ENCODE measurements around the gene ELOF1. TPM values are rescaled to one million over a fixed set of nuclear protein-coding genes. Genes with fewer than 3 reads are reported as not detected.
A peak's percentile ranks its signal among the peaks of the same experiment; 100 is the strongest.

The ELOF1 gene
- total and polyA plus RNA-seq, 2 experiments from 2014 or later, result 45.3 to 98.6 TPM

GRCh38 chr19:11586331-11586730 lies 27.3 kb upstream of the ELOF1 start:
- Histone ChIP-seq H3K4me3 (no peak overlapping the region), H3K27me3 (no peaks in the 10 kb centered on the region), H3K27ac (no peak overlapping the region), H3K36me3 (no peaks in the 10 kb centered on the region), H3K4me1 (ENCODE audit: low read depth) (no peaks in the 10 kb centered on the region), H3K9me3 (ENCODE audit: low read depth) (no peaks in the 10 kb centered on the region)
- TF ChIP-seq CTCF (IDR thresholded peaks at IDR 0.05; ENCODE audit: low read depth, low read length), result no peak
- no peak for DNase-seq (ENCODE audit: low read depth in 1 of 2, low spot score in 1 of 2)

GRCh38 chr19:11581740-11582139 lies 22.7 kb upstream of the ELOF1 start:
- Histone ChIP-seq H3K27me3 (peaks cover 8% of the 10 kb centered on the region), H3K4me1 (ENCODE audit: low read depth) (no peaks in the 10 kb centered on the region), H3K27ac (no peak overlapping the region), H3K36me3 (no peaks in the 10 kb centered on the region), H3K9me3 (ENCODE audit: low read depth) (no peaks in the 10 kb centered on the region), H3K4me3 (no peak overlapping the region)
- DNase-seq (ENCODE audit: low read depth in 1 of 2, low spot score in 1 of 2), result peak in 1 of 2 donors; percentile 36
- no peak for TF ChIP-seq CTCF (IDR thresholded peaks at IDR 0.05; ENCODE audit: low read depth, low read length)

GRCh38 chr19:11580116-11580515 lies 21.1 kb upstream of the ELOF1 start:
- no peaks in the 10 kb centered on the region for H3K4me1 ChIP-seq (ENCODE audit: low read depth)
- TF ChIP-seq CTCF (IDR thresholded peaks at IDR 0.05; ENCODE audit: low read depth, low read length), result no peak
- no peak overlapping the region for H3K4me3 ChIP-seq
- DNase-seq (ENCODE audit: low read depth in 1 of 2, low spot score in 1 of 2), result no peak
- H3K27me3 ChIP-seq, result peaks cover 8% of the 10 kb centered on the region
- no peaks in the 10 kb centered on the region for H3K36me3 ChIP-seq
- no peaks in the 10 kb centered on the region for H3K9me3 ChIP-seq (ENCODE audit: low read depth)
- H3K27ac ChIP-seq, result no peak overlapping the region

- H3K4me3 ChIP-seq, result no peak overlapping the region
- peaks cover 8% of the 10 kb centered on the region for H3K27me3 ChIP-seq
- H3K27ac ChIP-seq, result no peak overlapping the region
- no peak for TF ChIP-seq CTCF (IDR thresholded peaks at IDR 0.05; ENCODE audit: low read depth, low read length)
- no peaks in the 10 kb centered on the region for H3K4me1 ChIP-seq (ENCODE audit: low read depth)
- DNase-seq (ENCODE audit: low read depth in 1 of 2, low spot score in 1 of 2), result peak; percentile 20 to 33
- no peaks in the 10 kb centered on the region for H3K9me3 ChIP-seq (ENCODE audit: low read depth)
- H3K36me3 ChIP-seq, result no peaks in the 10 kb centered on the region
Observed at GRCh38 chr19:11578258-11579142, 19.5 kb upstream of the ELOF1 start.

GRCh38 chr19:11577451-11578257 lies 18.6 kb upstream of the ELOF1 start, which contains the start of gene ACP5:
ACP5 (minus strand) TSS chr19:11577645; CDS start chr19:11577317, 328 bp downstream.
- Histone ChIP-seq H3K9me3 (ENCODE audit: low read depth) (no peaks in the 10 kb centered on the region), H3K36me3 (no peaks in the 10 kb centered on the region), H3K4me3 (no peak within 1 kb of the TSS), H3K4me1 (ENCODE audit: low read depth) (no peaks in the 10 kb centered on the region), H3K27me3 (peaks cover 8% of the 10 kb centered on the region), H3K27ac (no peak within 1 kb of the TSS)
- no peak for DNase-seq (ENCODE audit: low read depth in 1 of 2, low spot score in 1 of 2)
- TF ChIP-seq CTCF (IDR thresholded peaks at IDR 0.05; ENCODE audit: low read depth, low read length), result no peak
